H1 (cell line): Measurements from ENCODE around the gene ESPNL. TPM values are rescaled to one million over a fixed set of nuclear protein-coding genes. Genes with fewer than 3 reads are reported as not detected.

Experiments
- CTCF ChIA-PET: fragments of 300-600 bp; sonication (Branson Sonifier 250); formaldehyde crosslinking; loops from one replicate; lab custom pipeline; 2021; ENCODE audit not compliant: partially characterized antibody; lab: Charles Lee
- POLR2A ChIA-PET: fragments of 300-600 bp; sonication (Branson Sonifier 250); formaldehyde crosslinking; loops from one replicate; lab custom pipeline; 2021; ENCODE audit warnings: inconsistent platforms; ENCODE audit not compliant: partially characterized antibody; lab: Charles Lee
- DNase-seq, 2 experiments: peaks; one replicate each; pipeline versions ENCODE4 v3.0.0 to v3.0.0-alpha.2; 2010 to 2022; ENCODE audit warnings: low spot score in 2 of 2, low read depth in 1 of 2, mixed read lengths in 1 of 2
- FAIRE-seq: peaks from 2 replicates; lab custom pipeline; 2011; peaks lifted over from hg19 to GRCh38; lab: Jason Lieb, UNC
- H2AFZ ChIP-seq: 2 replicates; pipeline ENCODE4 v1.8.1; 2012; ENCODE audit warnings: low read length, inconsistent platforms
- H2AK5ac ChIP-seq: 2 replicates; pipeline ENCODE4 v1.6.1; 2013; ENCODE audit warnings: low read depth, low read length
- H2BK120ac ChIP-seq: replicated peaks from 2 replicates; pipeline ENCODE3; 2013; ENCODE audit warnings: low read depth, low read length, inconsistent platforms
- H2BK12ac ChIP-seq: 2 replicates; pipeline ENCODE4 v1.6.1; 2013; ENCODE audit warnings: low read depth, low read length
- H2BK15ac ChIP-seq: 2 replicates; pipeline ENCODE4 v1.6.1; 2013; ENCODE audit warnings: low read length
- H2BK20ac ChIP-seq: 2 replicates; pipeline ENCODE4 v1.6.1; 2013; ENCODE audit warnings: low read length
- H2BK5ac ChIP-seq: 2 replicates; pipeline ENCODE4 v1.6.1; 2013; ENCODE audit warnings: low read depth, low read length
- H3K14ac ChIP-seq: 2 replicates; pipeline ENCODE4 v1.6.1; 2013; ENCODE audit warnings: inconsistent platforms; ENCODE audit not compliant: insufficient read length
- H3K18ac ChIP-seq: 2 replicates; pipeline ENCODE4 v1.6.1; 2013; ENCODE audit warnings: low read length; ENCODE audit errors: extremely low read depth
- H3K23ac ChIP-seq: 2 replicates; pipeline ENCODE4 v1.6.1; 2013; ENCODE audit warnings: inconsistent platforms; ENCODE audit not compliant: insufficient read length
- H3K23me2 ChIP-seq: 2 replicates; pipeline ENCODE4 v1.6.1; 2013; ENCODE audit warnings: low read depth, low read length
- H3K27ac ChIP-seq: 2 replicates; pipeline ENCODE4 v1.6.1; 2011; ENCODE audit warnings: low read depth, low read length, inconsistent platforms
- H3K27me3 ChIP-seq, 4 experiments: replicated peaks in 1 of 4; 1 replicate in 1 of 4; 2 replicates in 3 of 4; pipeline versions ENCODE4 v1.6.1 to v1.8.1; 2011 to 2013; ENCODE audit warnings: low read length in 3 of 4, mild to moderate bottlenecking in 3 of 4, inconsistent platforms in 2 of 4, mixed read lengths in 2 of 4, moderate library complexity in 1 of 4; ENCODE audit not compliant: control insufficient read depth in 3 of 4, insufficient read depth in 3 of 4; ENCODE audit errors: extremely low read depth in 1 of 4
- H3K36me3 ChIP-seq, 4 experiments: 2 replicates each; pipeline versions ENCODE4 v1.6.1 to v1.8.1; 2011 to 2013; ENCODE audit warnings: mild to moderate bottlenecking in 4 of 4, low read length in 3 of 4, moderate library complexity in 2 of 4, control low read depth in 1 of 4, inconsistent platforms in 1 of 4; ENCODE audit not compliant: insufficient read depth in 4 of 4, control insufficient read depth in 2 of 4
- H3K4ac ChIP-seq: replicated peaks from 2 replicates; pipeline ENCODE3; 2013; ENCODE audit warnings: low read length, low read depth, mixed read lengths, inconsistent platforms; ENCODE audit not compliant: insufficient read length
- H3K4me1 ChIP-seq, 4 experiments: replicated peaks in 1 of 4; 1 replicate in 1 of 4; 2 replicates in 3 of 4; pipeline versions ENCODE4 v1.6.1 to v1.8.1; 2011 to 2013; ENCODE audit warnings: low read length in 3 of 4, inconsistent platforms in 2 of 4, mixed read lengths in 1 of 4; ENCODE audit not compliant: insufficient read depth in 4 of 4, control insufficient read depth in 3 of 4
- H3K4me2 ChIP-seq, 2 experiments: 2 replicates each; pipeline versions ENCODE4 v1.6.1 to v1.8.1; 2011 to 2013; ENCODE audit warnings: low read depth in 2 of 2, low read length in 2 of 2, control low read depth in 1 of 2, inconsistent platforms in 1 of 2, mild to moderate bottlenecking in 1 of 2; ENCODE audit not compliant: insufficient read depth in 1 of 2
- H3K4me3 ChIP-seq, 4 experiments: fragments of 200-600, 300-600 bp in 1 of 4; sonication (generic), shearing (Covaris generic), sonication (Bioruptor Twin) in 1 of 4; 2 replicates each; pipeline versions ENCODE4 v1.5.1 to v1.8.1; 2011 to 2016; ENCODE audit warnings: low read length in 4 of 4, low read depth in 3 of 4, control low read depth in 2 of 4, inconsistent platforms in 2 of 4, mild to moderate bottlenecking in 2 of 4, mixed read lengths in 1 of 4, moderate library complexity in 1 of 4; ENCODE audit not compliant: insufficient read depth in 2 of 4; ENCODE audit errors: extremely low read depth in 1 of 4
- H3K56ac ChIP-seq: replicated peaks from 2 replicates; pipeline ENCODE3; 2013; ENCODE audit warnings: low read depth, mild to moderate bottlenecking, mixed read lengths, low read length, inconsistent platforms; ENCODE audit not compliant: insufficient read length
- H3K79me1 ChIP-seq: 2 replicates; pipeline ENCODE4 v1.6.1; 2013; ENCODE audit warnings: low read depth, low read length, control low read depth
- H3K79me2 ChIP-seq, 2 experiments: 2 replicates each; pipeline versions ENCODE4 v1.6.1 to v1.8.1; 2012 to 2013; ENCODE audit warnings: low read length in 2 of 2, mild to moderate bottlenecking in 2 of 2, inconsistent platforms in 1 of 2; ENCODE audit not compliant: insufficient read depth in 2 of 2, control insufficient read depth in 1 of 2
- H3K9ac ChIP-seq, 4 experiments: replicated peaks in 1 of 4; 1 replicate in 1 of 4; 2 replicates in 3 of 4; pipeline versions ENCODE4 v1.6.1 to v1.8.1; 2011 to 2013; ENCODE audit warnings: low read depth in 3 of 4, low read length in 3 of 4, control low read depth in 2 of 4, mild to moderate bottlenecking in 2 of 4, moderate library complexity in 2 of 4, inconsistent platforms in 1 of 4; ENCODE audit errors: extremely low read depth in 1 of 4
- H3K9me3 ChIP-seq, 2 experiments: 2 replicates each; pipeline versions ENCODE4 v1.6.1 to v1.8.1; 2012 to 2013; ENCODE audit warnings: mild to moderate bottlenecking in 2 of 2, moderate library complexity in 2 of 2, control low read depth in 1 of 2, inconsistent platforms in 1 of 2, low read depth in 1 of 2, low read length in 1 of 2, mixed read lengths in 1 of 2; ENCODE audit not compliant: insufficient read depth in 2 of 2
- H4K20me1 ChIP-seq, 2 experiments: replicated peaks in 1 of 2; 2 replicates each; pipeline versions ENCODE3 to v1.8.1; 2011 to 2013; ENCODE audit warnings: inconsistent platforms in 2 of 2, low read length in 2 of 2, mild to moderate bottlenecking in 1 of 2; ENCODE audit not compliant: insufficient read depth in 2 of 2, control insufficient read depth in 1 of 2
- H4K5ac ChIP-seq: 2 replicates; pipeline ENCODE4 v1.6.1; 2013; ENCODE audit warnings: low read length, low read depth, mixed read lengths, inconsistent platforms; ENCODE audit not compliant: insufficient read length
- H4K8ac ChIP-seq: 2 replicates; pipeline ENCODE4 v1.8.0; 2013; ENCODE audit warnings: mild to moderate bottlenecking, moderate library complexity, low read length, inconsistent platforms; ENCODE audit not compliant: insufficient read depth; ENCODE audit errors: extremely low read depth
- H4K91ac ChIP-seq: replicated peaks from 2 replicates; pipeline ENCODE3; 2013; ENCODE audit warnings: low read length, mixed read lengths, inconsistent platforms; ENCODE audit not compliant: insufficient read length
- BCL11A ChIP-seq, 2 experiments: IDR thresholded peaks; one replicate each; pipeline ENCODE4 v1.6.1; 2011; ENCODE audit warnings: low read depth in 2 of 2, low read length in 2 of 2, mild to moderate bottlenecking in 2 of 2
- CHD2 ChIP-seq: IDR thresholded peaks from 2 replicates; pipeline ENCODE4 v1.6.1; 2012; ENCODE audit warnings: low read length, improper control_type of control experiment
- GTF2F1 ChIP-seq: IDR thresholded peaks from 2 replicates; pipeline ENCODE4 v1.6.1; 2012; ENCODE audit warnings: low read depth, low read length, improper control_type of control experiment, borderline replicate concordance
- HDAC2 ChIP-seq, 2 experiments: fragments of 300-600 bp in 1 of 2; sonication (generic) in 1 of 2; IDR thresholded peaks; 2 replicates each; pipeline ENCODE4 v1.6.1; 2011 to 2012; ENCODE audit warnings: low read depth in 2 of 2, low read length in 2 of 2, mild to moderate bottlenecking in 2 of 2, moderate library complexity in 2 of 2, borderline replicate concordance in 1 of 2, inconsistent platforms in 1 of 2
- JUND ChIP-seq: IDR thresholded peaks from 2 replicates; pipeline ENCODE4 v1.6.1; 2011; ENCODE audit warnings: mild to moderate bottlenecking, improper control_type of control experiment, low read length
- KDM5A ChIP-seq: fragments of 200-600 bp; IDR thresholded peaks from 2 replicates; pipeline ENCODE4 v1.7.1; 2012; ENCODE audit warnings: mild to moderate bottlenecking, low read length, inconsistent platforms, mixed read lengths
- POLR2A ChIP-seq, 2 experiments: IDR thresholded peaks; 1 replicate in 1 of 2; 2 replicates in 1 of 2; pipeline ENCODE4 v1.6.1; 2011; ENCODE audit warnings: low read depth in 2 of 2, low read length in 2 of 2, mild to moderate bottlenecking in 2 of 2; ENCODE audit errors: control extremely low read depth in 1 of 2
- SP4 ChIP-seq: IDR thresholded peaks from 2 replicates; pipeline ENCODE4 v1.6.1; 2012; ENCODE audit warnings: low read length, inconsistent platforms
- SRF ChIP-seq: IDR thresholded peaks from 2 replicates; pipeline ENCODE4 v1.6.1; 2011; ENCODE audit warnings: mild to moderate bottlenecking, low read depth, low read length, moderate library complexity
- TAF1 ChIP-seq: IDR thresholded peaks from 2 replicates; pipeline ENCODE4 v1.6.1; 2011; ENCODE audit warnings: mild to moderate bottlenecking, low read depth, low read length
- TEAD4 ChIP-seq: IDR thresholded peaks from 2 replicates; pipeline ENCODE4 v1.6.1; 2012; ENCODE audit warnings: low read depth, low read length, inconsistent platforms, mixed read lengths
- WGBS, 2 experiments: shearing (Covaris generic) in 1 of 2; methylation state at CpG; one replicate each; pipeline versions ENCODE4 v1.1.6 to v1.1.7; 2013 to 2015; ENCODE audit warnings: low lambda C conversion rate in 2 of 2, mixed read lengths in 2 of 2, inconsistent platforms in 1 of 2, low coverage in 1 of 2, missing lambda C conversion rate in 1 of 2; ENCODE audit not compliant: insufficient replicate concordance in 2 of 2, insufficient coverage in 1 of 2, insufficient read length in 1 of 2; ENCODE audit errors: extremely low coverage in 1 of 2, missing lambda C conversion rate in 1 of 2; 5-methylcytosine and 5-hydroxymethylcytosine counted together
- polyA plus RNA-seq, 7 experiments: library from polyadenylated mRNA; depleted of rRNA in 3 of 7; stranded (reverse) in 5 of 7; unstranded in 2 of 7; fragments of >200 nt in 5 of 7; fragments of 200-250 nt in 2 of 7; gene quantifications; 1 replicate in 5 of 7; 2 replicates in 1 of 7; 4 replicates in 1 of 7; pipeline versions ENCODE4 v1.2.1 to v1.2.3, GENCODE V29; 2011 to 2013; ENCODE audit warnings: missing spikeins in 2 of 7, mixed read lengths in 2 of 7
- total RNA-seq: library from RNA; stranded (reverse); fragmentation: NEBNext Ultra II Directional; extraction: Animal tissue kit (Norgen Biotek cat#: 25700); gene quantifications from 2 replicates; pipeline ENCODE4 v1.2.1, GENCODE V29; 2021
- TF ChIP-seq, protein P1 (sequence below): IDR thresholded peaks from 2 replicates; pipeline ENCODE4 v1.6.1; 2012; ENCODE audit warnings: low read length, inconsistent platforms
- TF ChIP-seq, protein P2 (sequence below): IDR thresholded peaks from 2 replicates; pipeline ENCODE4 v1.6.1; 2012; ENCODE audit warnings: inconsistent platforms

Gene ESPNL
- total and polyA plus RNA-seq, 2 of the 8 experiments (the other 6 are each of a cell fraction or from before 2014, with no cell fraction given) = 0.68 to 1.3 TPM

DNA sequence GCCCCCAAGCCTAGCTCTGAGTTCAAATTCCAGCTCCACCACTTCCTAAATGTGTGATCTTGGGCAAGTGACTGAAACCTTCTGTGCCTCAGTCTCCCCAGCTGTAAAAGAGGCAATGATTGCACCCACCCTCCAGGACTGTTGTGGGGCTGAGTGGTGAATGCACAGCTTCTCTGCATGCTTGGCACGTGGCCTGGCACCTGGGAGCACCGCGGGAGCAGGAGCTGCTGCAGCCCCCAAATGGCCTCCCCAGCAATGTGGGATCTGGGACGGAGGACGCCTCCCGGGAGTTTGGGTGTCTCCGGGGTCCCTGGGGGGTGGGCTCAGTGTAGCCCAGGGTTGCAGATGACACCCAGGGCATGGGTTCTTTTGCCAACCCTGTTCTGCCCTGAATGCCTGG, 39.9 kb downstream of the ESPNL start:
- TF ChIP-seq TAF1 (no peak), JUND (no peak), POLR2A (IDR thresholded peaks at IDR 0.05; ENCODE audit: control extremely low read depth in 1 of 2, low read depth in 2 of 2, low read length in 2 of 2) (no peak), HDAC2 (IDR thresholded peaks at IDR 0.05; ENCODE audit: borderline replicate concordance in 1 of 2, low read depth in 2 of 2, low read length in 2 of 2) (no peak), SRF (no peak), KDM5A (no peak), TEAD4 (no peak), CHD2 (no peak), SP4 (no peak), GTF2F1 (no peak), BCL11A (IDR thresholded peaks at IDR 0.05; ENCODE audit: low read depth in 2 of 2, low read length in 2 of 2) (no peak)
- TF ChIP-seq, protein P1, sequence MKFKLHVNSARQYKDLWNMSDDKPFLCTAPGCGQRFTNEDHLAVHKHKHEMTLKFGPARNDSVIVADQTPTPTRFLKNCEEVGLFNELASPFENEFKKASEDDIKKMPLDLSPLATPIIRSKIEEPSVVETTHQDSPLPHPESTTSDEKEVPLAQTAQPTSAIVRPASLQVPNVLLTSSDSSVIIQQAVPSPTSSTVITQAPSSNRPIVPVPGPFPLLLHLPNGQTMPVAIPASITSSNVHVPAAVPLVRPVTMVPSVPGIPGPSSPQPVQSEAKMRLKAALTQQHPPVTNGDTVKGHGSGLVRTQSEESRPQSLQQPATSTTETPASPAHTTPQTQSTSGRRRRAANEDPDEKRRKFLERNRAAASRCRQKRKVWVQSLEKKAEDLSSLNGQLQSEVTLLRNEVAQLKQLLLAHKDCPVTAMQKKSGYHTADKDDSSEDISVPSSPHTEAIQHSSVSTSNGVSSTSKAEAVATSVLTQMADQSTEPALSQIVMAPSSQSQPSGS = no peak
- TF ChIP-seq, protein P2, sequence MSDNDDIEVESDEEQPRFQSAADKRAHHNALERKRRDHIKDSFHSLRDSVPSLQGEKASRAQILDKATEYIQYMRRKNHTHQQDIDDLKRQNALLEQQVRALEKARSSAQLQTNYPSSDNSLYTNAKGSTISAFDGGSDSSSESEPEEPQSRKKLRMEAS = no peak
- TF ChIP-seq, all 59 proteins: peak for 0
- CTCF ChIA-PET = interaction anchor here (0.6 to 7.1 kb wide), 29 partner anchors 9 to 445 kb away, joined by 3 to 72 read pairs (median 4); partner anchors contain the start of genes ERFE and SCLY
- no peaks in the 10 kb centered on the region for H4K20me1 ChIP-seq
- no peak overlapping the region for H3K18ac ChIP-seq
- no peak overlapping the region for H3K14ac ChIP-seq
- no peak overlapping the region for H4K5ac ChIP-seq
- no peak overlapping the region for H4K8ac ChIP-seq
- H2AK5ac ChIP-seq = no peak overlapping the region
- no peak overlapping the region for H3K56ac ChIP-seq
- no peak overlapping the region for H2BK120ac ChIP-seq
- WGBS, 2 experiments = 91% methylated on average over 7 of the region's 7 CpGs; no CpG with 5 or more reads in 1 of the 2 experiments
- no peaks in the 10 kb centered on the region for H3K36me3 ChIP-seq
- H3K79me2 ChIP-seq = no peaks in the 10 kb centered on the region
- no peaks in the 10 kb centered on the region for H3K27me3 ChIP-seq
- H3K4ac ChIP-seq = no peak overlapping the region
- H2BK15ac ChIP-seq = no peak overlapping the region
- H2AFZ ChIP-seq = no peak overlapping the region
- H2BK12ac ChIP-seq = peak overlapping the region; percentile 17; the same call in 1 of the 2 replicates
- H3K4me2 ChIP-seq = no peak overlapping the region
- H3K23ac ChIP-seq = no peak overlapping the region
- FAIRE-seq (no peak), DNase-seq (no peak)
- H3K4me1 ChIP-seq = no peaks in the 10 kb centered on the region
- no peaks in the 10 kb centered on the region for H3K23me2 ChIP-seq
- H2BK20ac ChIP-seq = no peak overlapping the region; the same call in 1 of the 2 replicates
- H3K9ac ChIP-seq = no peak overlapping the region
- no peak overlapping the region for H2BK5ac ChIP-seq
- no peaks in the 10 kb centered on the region for H3K9me3 ChIP-seq
- H4K91ac ChIP-seq = no peak overlapping the region
- POLR2A ChIA-PET = interaction anchor here (1.5 kb wide), 1 partner anchor 39 kb away, joined by 5 read pairs; no protein-coding TSS in a partner anchor
- H3K4me3 ChIP-seq = no peak overlapping the region
- no peak overlapping the region for H3K27ac ChIP-seq
- H3K79me1 ChIP-seq = no peaks in the 10 kb centered on the region
